ENCODE measurements around the gene DEUP1. TPM values are rescaled to one million over a fixed set of nuclear protein-coding genes. Genes with fewer than 3 reads are reported as not detected.

DEUP1 gene
- total RNA-seq, 4 donors from 2014 or later: 0.78 to 1.1 TPM; not detected in 2

- Histone ChIP-seq H3K4me1 (peaks cover 0 to 4% of the 10 kb centered on the region in 2 donors), H3K27ac (no peak overlapping the region), H3K4me3 (replicated peaks in 1 of 3) (no peak overlapping the region), H3K9me3 (no peaks in the 10 kb centered on the region), H3K27me3 (no peaks in the 10 kb centered on the region), H3K36me3 (no peaks in the 10 kb centered on the region)
- WGBS, 2 donors: 82 to 83% methylated on average over 3 of the region's 3 CpGs
- TF ChIP-seq CTCF (IDR thresholded peaks at IDR 0.05) (no peak), POLR2A (IDR thresholded peaks at IDR 0.05) (no peak)
- DNase-seq: no peak
- intact Hi-C loops (cut with DNase I): no loop called here
Measured at GRCh38 chr11:93392867-93393266, 62.3 kb downstream of the DEUP1 start.

- WGBS, 2 donors: 46 to 60% methylated on average over 4 of the region's 4 CpGs
- H3K4me1 ChIP-seq: peaks cover 0 to 4% of the 10 kb centered on the region in 2 donors
- intact Hi-C loops (cut with DNase I): no loop called here
- H3K9me3 ChIP-seq: no peaks in the 10 kb centered on the region
- no peak overlapping the region for H3K27ac ChIP-seq
- DNase-seq: no peak
- H3K4me3 ChIP-seq (replicated peaks in 1 of 3): no peak overlapping the region
- no peaks in the 10 kb centered on the region for H3K27me3 ChIP-seq
- TF ChIP-seq CTCF (IDR thresholded peaks at IDR 0.05) (no peak), POLR2A (IDR thresholded peaks at IDR 0.05) (no peak)
- H3K36me3 ChIP-seq: no peaks in the 10 kb centered on the region
Measured at GRCh38 chr11:93393386-93393785, 62.8 kb downstream of the DEUP1 start.

- no peaks in the 10 kb centered on the region for H3K27me3 ChIP-seq
- DNase-seq: no peak
- H3K27ac ChIP-seq: no peak overlapping the region
- no peaks in the 10 kb centered on the region for H3K36me3 ChIP-seq
- H3K4me3 ChIP-seq (replicated peaks in 1 of 3): no peak overlapping the region
- H3K4me1 ChIP-seq: peaks cover 0 to 4% of the 10 kb centered on the region in 2 donors
- no peaks in the 10 kb centered on the region for H3K9me3 ChIP-seq
- no peak for TF ChIP-seq CTCF (IDR thresholded peaks at IDR 0.05)
- no peak for TF ChIP-seq POLR2A (IDR thresholded peaks at IDR 0.05)
- intact Hi-C loops (cut with DNase I): no loop called here
Measured at GRCh38 chr11:93394488-93394887, 63.9 kb downstream of the DEUP1 start.

- H3K27me3 ChIP-seq: no peaks in the 10 kb centered on the region
- H3K36me3 ChIP-seq: no peaks in the 10 kb centered on the region
- no peak overlapping the region for H3K4me3 ChIP-seq (replicated peaks in 1 of 3)
- DNase-seq: no peak
- H3K4me1 ChIP-seq: peaks cover 0 to 4% of the 10 kb centered on the region in 2 donors
- no peak overlapping the region for H3K27ac ChIP-seq
- H3K9me3 ChIP-seq: no peaks in the 10 kb centered on the region
- TF ChIP-seq POLR2A (IDR thresholded peaks at IDR 0.05): no peak
- TF ChIP-seq CTCF (IDR thresholded peaks at IDR 0.05): no peak
- 76 to 78% methylated on average over 3 of the region's 3 CpGs for WGBS, 2 donors
- intact Hi-C loops (cut with DNase I): no loop called here
Measured at GRCh38 chr11:93396316-93396715, 65.8 kb downstream of the DEUP1 start.

- H3K4me3 ChIP-seq (replicated peaks in 1 of 3): no peak overlapping the region
- no peaks in the 10 kb centered on the region for H3K9me3 ChIP-seq
- no peaks in the 10 kb centered on the region for H3K36me3 ChIP-seq
- WGBS, 2 donors: 87% methylated on average over 3 of the region's 3 CpGs
- no peak overlapping the region for H3K27ac ChIP-seq
- H3K4me1 ChIP-seq: no peaks in the 10 kb centered on the region
- no peak for DNase-seq
- intact Hi-C loops (cut with DNase I): no loop called here
- H3K27me3 ChIP-seq: no peaks in the 10 kb centered on the region
- no peak for TF ChIP-seq CTCF (IDR thresholded peaks at IDR 0.05)
- no peak for TF ChIP-seq POLR2A (IDR thresholded peaks at IDR 0.05)
Measured at GRCh38 chr11:93403930-93404329, 73.4 kb downstream of the DEUP1 start.
